HG03575 (cell line): ENCODE measurements around the gene STUM.
"Not testable (repeated sequence)": the region's sequence is repeated elsewhere in the genome, so short reads cannot be mapped to it uniquely, and the experiment has no call there.

ENCODE experiments used
- ATAC-seq: cut with Tn5 transposase; IDR thresholded peaks from one replicate; pipeline ENCODE4 v1.9.1; 2021; ENCODE audit not compliant: unreplicated experiment, insufficient number of reproducible peaks, low FRiP score; ENCODE audit errors: extremely low read depth

Gene STUM

DNA sequence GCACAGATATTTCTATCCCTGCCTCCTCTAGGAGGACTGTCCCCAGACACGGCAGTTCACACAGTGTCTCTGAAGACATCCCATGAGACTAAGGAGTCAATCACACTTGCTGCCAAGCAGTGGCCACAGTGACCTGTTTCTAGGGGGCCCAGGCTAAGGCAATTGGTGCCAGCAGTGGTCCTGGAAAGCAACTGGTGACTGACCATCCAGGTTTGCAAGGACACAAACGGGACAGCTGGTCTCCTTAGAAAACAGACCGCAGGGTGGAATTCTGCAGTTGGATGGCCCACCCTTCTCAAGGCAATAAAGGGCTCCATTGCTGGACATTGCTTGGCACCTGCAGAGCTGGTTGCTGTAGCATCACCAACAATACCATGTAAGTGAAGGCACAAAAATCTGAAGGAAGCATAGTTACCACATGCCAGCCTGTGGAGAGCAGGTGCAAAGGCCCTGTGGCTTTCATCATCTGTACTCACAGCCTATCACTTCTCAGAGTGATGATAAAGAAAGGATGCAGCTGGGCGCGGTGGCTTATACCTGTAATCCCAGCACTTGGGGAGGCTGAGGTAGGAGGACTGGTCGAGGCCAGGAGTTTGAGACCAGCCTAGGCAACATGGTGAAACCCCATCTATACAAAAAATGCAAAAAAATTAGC, 81.5 kb downstream of the STUM start:
- ATAC-seq = no peak

DNA sequence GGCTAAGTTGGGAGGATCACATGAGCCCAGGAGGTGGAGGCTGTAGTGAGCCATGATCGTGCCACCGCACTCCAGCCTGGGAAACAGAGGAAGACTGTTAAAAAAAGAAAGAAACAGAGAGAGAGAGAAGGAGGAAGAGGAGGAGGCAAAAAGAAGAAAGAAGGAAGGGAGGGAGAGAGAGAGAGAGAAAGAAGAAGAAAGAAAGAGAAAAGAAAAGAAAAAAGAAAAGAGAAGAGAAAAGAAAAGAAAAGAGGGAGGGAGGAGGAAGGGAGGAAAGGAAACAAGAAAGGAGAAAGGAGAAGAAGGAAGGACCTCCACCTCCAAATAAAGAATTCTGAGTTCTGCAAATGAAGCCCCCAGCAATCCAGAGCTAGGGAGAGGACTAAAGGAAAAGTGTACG, 82.0 kb downstream of the STUM start:
- ATAC-seq = no peak

DNA sequence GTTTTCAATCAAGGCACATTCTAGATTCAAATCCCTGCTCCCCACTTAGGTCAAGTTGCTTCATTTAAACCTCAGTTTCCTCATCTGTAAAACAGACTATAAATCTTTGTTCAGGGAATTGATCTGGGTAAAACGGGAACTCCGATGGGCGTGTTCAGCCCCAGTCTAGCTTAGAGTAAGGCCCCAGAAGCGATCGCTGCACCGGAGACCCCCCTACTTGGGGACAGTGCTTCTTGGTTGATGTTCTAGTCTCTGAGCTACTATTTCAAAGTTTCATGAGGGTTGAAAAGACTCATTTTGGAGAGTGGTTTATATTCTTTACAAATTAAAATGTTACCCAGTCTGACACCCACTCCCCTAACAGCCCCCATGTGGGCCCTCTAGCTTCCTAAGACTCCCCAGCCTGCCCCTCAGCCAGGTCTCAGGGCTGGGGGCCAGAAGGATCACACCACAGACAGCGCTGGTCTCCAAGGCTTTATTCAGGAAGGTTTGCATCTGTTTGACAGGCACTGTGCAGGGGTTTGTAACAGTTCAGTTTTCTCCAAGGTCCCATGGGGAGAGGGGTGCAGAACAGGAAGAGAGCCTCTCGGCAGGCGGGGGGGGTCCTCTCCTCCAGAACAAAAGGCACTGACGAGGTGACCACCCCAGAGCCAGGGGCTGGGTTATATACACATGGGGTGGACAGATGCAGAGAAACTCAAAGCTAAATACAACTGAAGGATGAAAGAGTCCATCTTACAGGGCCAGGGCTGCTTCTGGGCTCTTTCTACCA, 82.9 kb downstream of the STUM start:
- no peak for ATAC-seq

DNA sequence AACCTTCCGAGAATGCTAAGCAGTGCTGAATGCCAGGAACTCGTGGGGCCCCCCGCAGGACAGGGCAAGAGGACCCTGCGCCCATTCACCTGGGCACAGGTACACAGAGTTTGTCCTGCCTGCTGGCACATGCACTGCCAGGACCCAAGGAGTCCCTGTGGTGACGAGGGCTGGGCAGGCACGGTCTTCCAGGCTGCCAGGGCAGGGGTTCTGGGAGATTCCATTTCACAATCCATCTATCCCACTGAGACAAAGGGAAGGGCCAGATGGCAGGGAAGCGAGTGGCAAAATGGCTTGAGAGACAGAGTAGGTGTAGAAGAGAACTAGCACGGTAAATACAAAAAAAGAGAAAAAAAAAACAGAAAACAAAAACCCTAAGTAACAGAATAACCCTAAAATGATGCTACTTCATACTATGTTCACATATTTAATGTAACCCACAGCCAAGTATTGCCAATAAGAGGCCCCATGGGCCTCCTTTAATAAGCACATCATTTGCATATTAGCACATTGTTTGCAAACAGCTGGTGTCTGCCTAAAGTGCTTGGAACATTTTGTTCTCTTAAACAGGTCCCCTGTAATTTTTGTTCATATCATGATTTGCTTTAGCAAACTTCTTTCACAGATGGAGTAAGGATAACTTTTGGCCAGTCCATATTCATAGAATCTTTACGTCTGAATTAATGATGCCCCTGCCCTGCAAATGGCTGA, 83.8 kb downstream of the STUM start:
- ATAC-seq = no peak

DNA sequence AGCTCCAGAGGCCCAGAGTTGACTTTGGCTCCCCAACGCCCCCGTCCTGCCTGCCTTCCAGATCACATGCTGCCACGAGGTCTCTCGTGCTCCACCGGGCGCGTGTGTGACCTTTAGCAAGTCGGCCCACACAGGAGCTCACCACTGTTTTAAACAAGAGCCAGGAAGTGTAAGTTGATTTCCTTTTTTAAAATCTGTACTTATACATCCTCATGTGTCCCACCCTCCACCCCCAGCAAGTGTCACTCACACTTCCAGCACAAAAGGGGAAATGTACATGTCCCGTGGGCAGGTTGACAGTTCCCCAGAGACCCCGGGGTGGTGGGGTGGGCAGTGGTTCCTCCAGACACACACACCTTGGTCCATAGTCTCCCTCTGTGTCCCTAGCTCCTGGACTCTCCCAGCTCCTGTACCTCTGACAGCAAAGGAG, 84.4 kb downstream of the STUM start:
- no peak for ATAC-seq

DNA sequence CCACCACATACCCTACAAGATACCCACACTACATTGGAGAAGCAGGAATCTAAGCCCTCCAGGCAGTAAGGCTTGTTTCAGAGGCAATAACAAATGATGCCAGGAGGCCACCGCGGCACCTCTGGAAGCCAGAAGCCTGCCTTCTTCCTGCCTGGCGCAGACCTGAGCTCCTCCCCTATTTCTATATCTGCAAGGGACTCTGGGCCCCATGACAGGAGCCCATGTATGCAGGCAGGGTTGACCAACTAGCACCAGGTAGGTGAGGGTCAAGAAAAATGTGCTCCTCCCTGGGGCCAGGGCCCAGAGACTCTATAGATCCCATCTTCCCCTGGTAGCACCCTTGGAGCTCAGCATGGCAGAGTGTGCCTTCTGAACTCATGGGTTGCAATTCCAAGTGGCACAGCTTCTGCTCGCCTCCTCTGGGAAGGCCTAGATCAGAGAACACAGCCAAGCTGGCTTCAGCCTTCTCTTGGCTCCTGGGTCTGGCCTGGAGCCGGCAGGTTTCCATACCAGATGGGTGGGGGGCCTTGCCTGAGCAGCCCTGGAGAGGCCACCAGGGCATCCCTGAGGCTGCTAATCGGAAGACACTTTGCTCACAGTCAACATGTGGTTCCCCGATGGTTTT, 85.1 kb downstream of the STUM start:
- ATAC-seq = no peak

DNA sequence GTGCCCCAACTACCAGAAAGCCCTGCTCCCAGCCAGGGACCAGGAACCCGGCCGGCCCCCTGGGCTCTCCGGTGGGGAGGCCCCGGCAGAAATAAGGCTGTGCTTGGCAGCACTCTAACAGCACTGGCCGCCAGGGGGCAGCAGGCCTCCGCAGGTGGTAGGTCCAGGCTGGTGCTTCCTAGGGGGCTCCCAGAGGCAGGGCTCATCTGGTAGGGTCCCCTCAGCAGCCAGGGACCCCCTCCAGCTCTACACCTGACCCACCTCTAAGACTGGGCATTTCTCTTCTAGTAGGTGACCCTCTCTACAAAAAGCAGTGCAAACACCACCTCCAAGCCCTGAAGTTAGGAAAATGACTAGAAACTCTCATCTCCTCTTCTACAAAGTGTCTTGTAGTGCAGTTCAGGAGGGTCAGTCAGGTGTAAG, 85.6 kb downstream of the STUM start:
- ATAC-seq = no peak

DNA sequence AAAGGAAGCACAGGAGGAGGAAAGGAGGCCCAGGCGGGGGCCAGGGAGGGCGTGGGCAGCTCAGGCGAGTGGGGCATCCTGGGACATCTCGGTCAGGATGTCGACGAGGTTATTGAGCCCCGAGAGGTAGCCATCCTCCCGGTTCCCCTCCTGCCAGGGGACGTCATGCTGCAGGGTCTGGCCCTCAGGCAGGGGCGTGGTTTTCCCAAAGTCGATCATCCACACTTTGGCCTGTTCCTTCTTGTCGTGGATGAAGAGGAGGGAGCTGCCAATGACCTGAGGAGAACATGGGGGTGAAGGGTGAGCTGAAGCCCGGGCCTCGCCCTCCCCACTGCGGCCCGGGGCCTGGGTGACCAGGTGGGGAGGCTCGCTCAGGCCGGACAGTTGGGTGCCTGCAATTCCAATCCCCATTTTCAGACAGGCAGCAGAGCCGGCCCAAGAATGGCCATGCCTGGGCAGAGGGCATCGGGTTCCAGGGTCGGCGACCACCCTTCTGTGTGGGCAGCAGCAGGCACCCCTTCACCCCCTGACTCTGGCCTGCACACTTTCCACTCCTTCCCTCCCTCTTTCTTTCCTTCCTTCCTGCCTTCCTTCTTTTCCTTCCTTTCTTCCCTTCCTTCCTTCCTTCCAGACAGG, 86.2 kb downstream of the STUM start:
- no peak for ATAC-seq

DNA sequence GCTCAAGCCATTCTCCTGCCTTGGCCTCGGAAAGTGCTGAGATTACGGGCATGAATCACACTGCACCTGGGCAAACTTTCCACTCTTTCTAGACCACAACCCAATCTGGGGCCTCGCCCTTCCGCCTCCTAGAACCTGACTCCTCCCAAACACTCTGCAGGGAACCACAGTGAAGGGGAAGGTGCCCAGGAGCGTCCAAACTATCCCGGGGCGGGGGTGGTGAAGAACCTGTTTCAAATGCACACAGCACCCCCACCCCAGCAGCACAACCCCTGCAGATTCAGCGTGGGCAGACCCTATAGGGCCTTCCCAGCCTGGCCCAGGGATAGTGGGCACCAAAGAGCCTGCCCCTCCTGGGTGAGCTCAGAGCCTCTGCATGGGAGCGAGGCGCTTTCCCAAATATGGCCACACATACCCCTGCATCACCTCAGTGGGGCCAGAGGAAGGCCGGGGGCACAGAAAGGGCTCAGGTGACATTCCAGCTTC, 86.9 kb downstream of the STUM start:
- ATAC-seq = no peak

DNA sequence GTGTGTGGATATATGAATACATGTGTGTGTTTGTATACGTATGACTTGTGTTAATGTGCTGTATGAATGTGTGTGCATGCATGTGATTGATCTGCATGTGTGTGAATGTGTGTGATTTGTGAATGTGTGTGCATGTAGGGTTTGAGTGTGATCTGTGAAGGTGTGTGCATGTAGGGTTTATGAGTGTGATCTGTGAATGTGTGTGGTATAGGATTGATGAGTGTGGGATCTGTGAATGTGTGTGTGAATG, 88.2 kb downstream of the STUM start:
- no peak for ATAC-seq

DNA sequence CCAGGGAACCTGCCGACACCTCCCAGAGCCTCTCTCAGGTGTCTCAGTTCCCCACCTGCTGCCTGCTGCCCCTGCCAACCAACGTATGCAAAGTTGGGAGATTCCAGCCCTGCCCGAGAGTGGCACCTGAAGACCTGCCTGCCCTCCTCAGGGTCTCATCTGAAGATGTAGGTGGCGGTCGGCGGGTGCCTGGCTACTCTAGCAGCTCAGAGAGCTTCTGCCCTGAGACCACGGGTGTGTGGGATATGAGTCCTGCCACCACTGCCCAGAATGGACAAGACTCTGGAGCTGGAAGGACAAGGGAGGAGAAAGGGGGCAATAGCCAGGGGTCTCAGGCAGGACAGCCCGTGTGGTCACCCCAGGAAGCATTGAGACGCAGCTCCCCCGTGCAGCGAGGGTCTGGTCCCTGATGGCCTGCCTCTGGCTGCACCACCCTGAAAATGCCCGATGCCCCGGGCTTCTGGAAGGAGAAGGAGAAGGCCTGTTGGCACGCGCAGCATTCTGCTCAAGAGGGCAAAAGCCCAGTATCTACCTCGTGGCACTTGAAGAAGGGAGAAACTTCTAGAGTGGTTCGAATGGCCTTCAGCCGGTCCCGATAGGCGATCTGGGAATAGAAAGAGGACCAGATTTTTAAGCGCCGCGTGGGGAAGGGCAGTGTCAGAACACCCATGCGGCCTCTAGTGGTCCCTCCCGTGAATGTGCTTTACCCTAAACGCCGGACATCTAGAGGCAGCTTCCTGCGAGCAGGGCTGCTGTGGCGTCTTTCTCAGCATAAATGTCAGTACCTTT, 88.8 kb downstream of the STUM start:
- ATAC-seq = no peak

DNA sequence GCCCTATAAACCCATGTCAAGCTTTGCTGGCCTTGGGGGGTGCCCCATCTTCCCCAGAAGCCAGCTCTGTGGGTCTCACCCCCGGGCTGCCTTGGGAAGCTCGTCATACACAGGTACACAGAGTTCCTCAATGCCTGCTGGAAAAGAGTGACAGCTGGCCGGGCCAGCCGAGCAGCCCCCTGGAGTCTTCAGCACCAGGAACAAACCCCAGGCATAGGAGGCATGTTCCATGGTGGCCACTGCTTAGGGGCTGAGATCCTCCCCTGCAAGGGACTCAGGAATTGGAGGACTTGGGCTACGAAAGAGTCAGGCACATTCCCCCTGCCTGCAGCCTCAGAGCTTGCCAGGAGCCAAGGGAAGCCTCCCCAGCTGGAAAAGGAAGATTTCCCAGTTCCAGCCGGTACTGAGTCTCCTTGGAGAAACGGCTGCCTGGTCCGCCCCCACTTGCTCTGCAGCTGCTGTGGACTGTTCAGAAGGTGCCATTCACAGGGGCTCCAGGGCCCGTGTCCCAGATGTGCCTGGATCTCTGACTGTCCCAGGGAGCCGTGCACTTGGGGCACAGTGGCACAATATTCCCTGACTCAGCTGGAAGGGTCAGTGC, 89.5 kb downstream of the STUM start:
- no peak for ATAC-seq

DNA sequence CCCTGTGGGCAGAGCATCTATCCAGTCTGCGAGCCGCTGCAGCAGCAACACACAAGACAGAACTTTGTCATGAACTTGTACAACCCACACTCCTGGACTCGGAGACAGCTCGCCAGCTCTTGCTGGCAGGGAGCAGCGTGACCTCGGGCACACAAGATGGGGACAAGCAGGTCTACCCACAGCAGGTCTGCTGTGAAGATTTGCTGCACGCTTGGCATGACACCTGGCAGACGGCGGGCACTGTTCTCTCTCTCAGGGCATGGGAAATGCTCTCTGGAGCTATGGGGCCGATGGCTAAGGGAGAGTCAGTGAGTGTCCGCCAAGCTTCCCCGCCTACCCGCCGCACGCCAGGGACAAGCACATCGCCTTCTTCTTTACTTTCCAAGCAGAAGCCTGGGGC, 90.0 kb downstream of the STUM start:
- ATAC-seq = no peak

DNA sequence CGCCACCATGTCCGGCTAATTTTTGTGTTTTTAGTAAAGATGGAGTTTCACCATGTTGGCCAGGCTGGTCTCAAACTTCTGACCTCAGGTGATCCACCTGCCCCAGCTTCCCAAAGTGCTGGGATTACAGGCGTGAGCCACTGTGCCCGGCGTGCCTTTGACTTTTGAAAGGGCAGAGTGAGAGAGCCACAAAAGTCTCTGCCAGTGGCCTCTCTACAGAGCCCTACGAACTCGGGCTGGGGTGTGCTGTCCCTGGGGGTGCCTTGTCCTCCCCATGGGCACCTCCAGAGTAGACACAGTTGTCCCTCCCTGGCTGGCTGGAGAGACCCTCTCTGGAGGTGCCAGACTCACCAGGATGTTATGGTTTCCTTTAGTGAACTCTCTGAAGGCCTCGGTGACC, 90.6 kb downstream of the STUM start:
- not testable (repeated sequence) for ATAC-seq

DNA sequence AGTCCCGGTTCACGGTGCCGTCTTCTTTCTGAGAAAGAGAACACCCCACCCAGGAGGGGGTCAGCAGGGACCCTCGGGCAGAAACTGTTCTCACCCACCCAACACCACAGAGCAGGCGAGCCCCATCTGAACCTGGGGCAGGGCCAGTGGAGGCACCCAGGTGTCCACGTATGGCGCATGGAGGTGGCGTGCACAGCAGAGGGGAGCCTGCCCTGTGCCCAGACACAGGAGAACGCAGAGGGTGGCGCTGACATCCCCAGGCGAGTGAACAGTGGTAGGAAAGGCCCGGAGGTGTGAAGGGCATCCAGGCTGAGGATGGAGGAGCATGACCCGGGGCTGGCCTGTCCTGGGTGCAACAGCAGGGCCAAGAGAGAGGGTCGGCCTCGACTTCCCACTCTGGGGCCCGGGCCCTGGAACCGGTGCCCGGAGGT, 91.1 kb downstream of the STUM start:
- ATAC-seq = no peak

DNA sequence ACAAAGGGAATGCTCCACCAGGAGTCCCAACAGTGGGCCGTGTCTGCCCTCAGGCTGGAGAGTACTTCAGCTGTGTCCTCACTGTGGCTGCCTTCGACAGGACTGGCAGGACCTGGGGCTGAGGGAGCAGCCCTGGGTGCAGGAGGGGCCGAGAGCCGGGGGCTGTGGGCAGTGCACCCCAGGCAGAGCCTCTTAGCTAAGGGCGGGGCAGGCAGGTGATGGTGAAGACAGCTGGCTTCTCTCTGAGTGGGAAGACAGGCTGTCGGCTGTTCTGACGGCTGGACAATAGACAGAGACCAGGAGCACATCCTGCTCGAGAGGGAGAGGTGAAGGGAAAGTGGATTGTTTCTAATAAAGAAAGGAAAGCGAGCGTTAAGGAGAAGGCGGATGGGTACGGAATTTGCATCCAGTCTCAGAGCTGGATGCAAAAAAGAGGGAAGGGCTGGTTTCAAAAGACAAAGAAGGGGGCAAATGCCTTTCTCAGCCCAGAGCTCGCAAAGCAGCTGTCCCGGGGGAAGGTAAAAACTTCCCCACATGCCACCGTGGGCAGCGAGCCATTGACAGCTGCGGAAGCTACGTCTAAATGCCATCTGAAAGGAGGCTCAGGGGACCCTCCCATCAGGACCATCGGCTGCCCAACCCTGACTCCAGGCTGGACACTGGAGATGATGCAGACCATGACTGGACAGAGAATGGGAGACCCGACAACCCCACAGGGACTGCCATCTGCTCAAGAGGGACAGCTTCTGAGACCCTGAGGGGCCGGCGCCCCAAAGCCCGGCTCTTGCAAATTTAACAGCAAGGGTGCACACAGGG, 92.0 kb downstream of the STUM start:
- ATAC-seq = no peak

DNA sequence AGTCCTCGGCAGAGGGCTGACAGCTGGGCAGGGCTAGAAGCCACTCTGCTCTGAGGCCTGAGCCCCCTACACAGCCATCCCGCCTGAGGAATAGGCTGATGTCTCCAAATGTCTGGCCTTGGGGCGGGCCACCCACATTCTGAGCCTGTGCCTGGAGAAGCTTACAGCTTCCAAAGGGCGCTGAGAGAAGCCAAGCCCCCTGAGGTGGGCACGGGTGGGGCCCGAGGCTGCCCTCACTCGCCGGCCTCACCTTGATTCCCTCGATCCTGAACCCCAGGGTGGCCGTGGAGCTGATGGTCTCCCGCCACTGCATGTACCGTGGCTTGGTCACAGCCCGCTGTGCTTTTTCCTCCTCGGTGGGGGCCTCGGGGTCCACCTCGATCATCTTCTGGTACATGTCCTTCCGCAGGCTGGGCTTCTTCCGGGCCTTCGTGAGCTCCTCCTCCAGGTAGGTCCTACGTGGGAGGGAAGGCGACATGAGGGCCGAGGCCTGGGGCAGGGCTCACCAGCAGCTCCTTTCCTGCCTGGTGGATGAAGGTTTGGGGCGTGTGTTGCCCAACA, 93.2 kb downstream of the STUM start:
- ATAC-seq = no peak
